NCI-H146 treated with DMSO at 0.1 percent for 48 hours (cell line): ENCODE measurements around the gene BPTF.
"Not testable (repeated sequence)": the region's sequence is repeated elsewhere in the genome, so short reads cannot be mapped to it uniquely, and the experiment has no call there.

Source experiments
- DNase-seq: peaks from one replicate; lab custom pipeline; 2025; ENCODE audit not compliant: unreplicated experiment; lab: John Stamatoyannopoulos, UW

Gene BPTF, protein sequence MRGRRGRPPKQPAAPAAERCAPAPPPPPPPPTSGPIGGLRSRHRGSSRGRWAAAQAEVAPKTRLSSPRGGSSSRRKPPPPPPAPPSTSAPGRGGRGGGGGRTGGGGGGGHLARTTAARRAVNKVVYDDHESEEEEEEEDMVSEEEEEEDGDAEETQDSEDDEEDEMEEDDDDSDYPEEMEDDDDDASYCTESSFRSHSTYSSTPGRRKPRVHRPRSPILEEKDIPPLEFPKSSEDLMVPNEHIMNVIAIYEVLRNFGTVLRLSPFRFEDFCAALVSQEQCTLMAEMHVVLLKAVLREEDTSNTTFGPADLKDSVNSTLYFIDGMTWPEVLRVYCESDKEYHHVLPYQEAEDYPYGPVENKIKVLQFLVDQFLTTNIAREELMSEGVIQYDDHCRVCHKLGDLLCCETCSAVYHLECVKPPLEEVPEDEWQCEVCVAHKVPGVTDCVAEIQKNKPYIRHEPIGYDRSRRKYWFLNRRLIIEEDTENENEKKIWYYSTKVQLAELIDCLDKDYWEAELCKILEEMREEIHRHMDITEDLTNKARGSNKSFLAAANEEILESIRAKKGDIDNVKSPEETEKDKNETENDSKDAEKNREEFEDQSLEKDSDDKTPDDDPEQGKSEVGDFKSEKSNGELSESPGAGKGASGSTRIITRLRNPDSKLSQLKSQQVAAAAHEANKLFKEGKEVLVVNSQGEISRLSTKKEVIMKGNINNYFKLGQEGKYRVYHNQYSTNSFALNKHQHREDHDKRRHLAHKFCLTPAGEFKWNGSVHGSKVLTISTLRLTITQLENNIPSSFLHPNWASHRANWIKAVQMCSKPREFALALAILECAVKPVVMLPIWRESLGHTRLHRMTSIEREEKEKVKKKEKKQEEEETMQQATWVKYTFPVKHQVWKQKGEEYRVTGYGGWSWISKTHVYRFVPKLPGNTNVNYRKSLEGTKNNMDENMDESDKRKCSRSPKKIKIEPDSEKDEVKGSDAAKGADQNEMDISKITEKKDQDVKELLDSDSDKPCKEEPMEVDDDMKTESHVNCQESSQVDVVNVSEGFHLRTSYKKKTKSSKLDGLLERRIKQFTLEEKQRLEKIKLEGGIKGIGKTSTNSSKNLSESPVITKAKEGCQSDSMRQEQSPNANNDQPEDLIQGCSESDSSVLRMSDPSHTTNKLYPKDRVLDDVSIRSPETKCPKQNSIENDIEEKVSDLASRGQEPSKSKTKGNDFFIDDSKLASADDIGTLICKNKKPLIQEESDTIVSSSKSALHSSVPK (N-terminal part only)

DNA sequence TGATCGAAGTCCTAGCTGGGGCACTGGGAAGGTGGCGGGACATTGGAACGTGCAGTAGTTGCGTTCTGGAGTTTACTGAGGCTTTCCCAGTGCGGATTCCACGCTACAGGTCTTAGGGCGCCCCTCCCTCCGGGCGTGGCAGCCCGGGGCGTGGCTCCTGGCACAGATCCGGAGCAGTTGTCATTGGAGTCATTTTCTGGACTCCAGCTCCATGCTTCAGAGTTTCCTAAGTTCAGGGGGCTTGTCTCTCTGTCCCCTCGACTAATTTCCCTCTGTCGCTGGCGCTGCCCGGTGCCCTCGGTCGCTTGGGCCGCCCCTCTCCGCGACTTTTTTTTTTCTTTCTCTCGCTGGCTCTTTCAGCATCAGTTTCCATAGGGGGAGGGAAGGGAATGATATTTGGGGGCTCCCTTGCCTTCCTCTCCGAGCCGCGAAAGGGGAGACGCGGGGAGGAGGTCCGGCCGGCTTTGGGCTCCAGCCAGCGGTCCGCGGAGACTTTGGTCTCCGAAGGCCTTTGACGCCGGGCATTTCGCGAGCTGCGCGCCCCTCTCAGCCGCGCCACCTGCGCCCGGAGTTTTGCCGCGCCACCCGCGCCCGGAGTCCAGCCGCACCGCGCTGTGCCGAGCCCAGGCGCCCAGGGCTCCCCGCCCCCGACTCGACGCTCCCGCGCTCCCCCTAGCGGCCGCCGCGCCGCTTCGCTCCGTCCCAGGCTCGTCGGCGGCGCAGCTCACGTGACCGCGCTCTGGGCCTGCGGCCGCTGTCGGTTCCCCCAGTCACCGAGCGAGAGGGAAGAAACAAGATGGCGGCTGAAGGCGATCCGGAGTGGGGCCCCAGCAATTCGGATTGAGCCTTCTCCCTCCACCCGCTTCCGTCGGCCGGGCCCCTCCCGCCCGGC, at the start of gene BPTF:
Gene BPTF (plus strand): TSS at position 769 of the 892 bp plus-strand sequence. CDS start 222 bp downstream, outside the sequence.
- DNase-seq, result peak; percentile 84

DNA sequence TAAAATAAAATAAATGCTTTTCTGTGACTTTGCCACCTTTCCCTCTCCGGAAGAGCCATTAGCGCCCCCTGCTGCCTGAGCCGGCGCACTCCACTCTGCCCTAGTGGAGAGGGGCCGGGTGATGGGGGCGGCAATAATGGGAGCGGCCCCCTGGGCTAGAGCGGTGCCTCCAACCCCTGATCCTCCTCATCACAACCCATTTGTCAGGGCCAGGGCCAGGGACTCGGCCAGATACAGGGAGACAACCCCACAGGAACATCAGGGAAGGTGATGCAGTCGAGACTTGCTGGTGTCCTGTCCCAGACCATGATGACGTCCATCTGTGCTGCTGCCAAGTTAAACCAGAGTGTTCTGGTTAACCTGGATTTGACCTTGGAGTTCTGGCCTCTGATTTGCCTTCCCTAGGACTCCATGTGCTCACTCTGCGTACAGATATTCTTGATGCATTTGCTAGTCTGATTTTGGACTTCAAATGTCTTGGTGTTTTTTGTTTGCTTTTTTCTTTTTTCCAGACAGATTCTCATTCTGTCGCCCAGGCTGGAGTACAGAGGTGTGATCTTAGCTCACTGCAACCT, 46.1 kb upstream of the BPTF start:
- peak; percentile 19 for DNase-seq

DNA sequence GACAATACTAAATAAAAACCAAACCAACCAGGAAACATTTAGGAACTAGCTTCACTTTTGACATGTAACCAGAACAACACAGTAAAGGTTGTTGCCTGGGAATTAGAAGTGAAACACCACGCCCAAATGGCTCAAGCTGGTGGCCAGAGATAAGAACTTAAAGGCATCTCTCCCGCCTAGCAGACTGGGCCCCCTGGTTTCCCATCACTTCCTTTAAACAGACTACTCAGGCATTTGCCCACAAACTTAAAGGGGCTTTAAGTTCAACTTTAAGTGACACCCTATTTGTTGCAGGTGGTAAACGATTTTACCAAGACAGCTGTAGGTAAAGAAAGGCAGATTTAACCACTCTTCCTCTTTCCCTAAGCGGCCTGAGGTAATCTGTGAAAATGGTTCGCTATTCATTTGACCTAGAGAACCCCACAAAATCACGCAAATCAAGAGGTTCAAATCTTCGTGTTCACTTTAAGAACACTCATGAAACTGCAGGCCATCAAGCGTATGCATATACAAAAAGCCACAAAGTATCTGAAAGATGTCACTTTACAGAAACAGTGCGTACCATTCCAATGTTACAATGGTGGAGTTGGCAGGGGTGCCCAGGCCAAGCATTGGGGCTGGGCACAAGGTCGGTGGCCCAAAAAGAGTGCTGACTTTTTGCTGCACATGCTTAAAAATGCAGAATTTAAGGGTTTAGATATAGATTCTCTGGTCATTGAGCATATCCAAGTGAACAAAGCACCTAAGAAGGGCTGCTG, 40.8 kb upstream of the BPTF start:
- no peak for DNase-seq

DNA sequence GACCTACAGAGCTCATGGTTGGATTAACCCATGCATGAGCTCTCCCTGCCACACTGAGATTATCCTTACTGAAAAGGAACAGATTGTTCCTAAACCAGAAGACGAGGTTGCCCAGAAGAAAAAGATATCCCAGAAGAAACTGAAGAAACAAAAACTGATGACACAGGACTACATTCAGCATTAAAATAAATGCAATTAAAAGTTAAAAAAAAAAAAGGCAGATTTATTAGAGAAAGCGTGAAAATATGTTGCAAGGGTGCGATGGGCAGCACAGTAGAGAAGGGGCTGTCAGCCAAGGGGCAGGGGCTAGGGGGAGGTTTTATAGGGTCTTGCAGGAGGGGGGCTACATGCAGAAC, 40.2 kb upstream of the BPTF start:
- no peak for DNase-seq

DNA sequence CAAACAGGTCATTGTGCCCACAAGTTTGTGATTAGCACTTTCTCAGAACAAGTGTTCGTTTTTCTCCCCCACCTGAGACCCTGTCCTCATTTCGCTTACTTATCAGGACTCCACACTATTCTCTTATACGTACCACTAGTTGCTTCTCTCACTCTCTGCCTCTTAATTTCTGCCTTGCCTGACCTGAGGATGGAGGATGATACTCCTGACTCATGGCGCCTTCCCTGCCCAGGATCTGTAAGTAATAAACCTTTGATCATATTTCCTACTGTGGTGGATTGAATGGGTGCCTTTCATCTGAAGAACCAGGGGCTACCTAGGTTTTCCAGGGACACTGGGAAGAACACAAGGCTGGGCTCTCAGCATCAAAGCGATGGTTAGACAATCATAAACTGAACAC, 39.8 kb upstream of the BPTF start:
- DNase-seq, result no peak

DNA sequence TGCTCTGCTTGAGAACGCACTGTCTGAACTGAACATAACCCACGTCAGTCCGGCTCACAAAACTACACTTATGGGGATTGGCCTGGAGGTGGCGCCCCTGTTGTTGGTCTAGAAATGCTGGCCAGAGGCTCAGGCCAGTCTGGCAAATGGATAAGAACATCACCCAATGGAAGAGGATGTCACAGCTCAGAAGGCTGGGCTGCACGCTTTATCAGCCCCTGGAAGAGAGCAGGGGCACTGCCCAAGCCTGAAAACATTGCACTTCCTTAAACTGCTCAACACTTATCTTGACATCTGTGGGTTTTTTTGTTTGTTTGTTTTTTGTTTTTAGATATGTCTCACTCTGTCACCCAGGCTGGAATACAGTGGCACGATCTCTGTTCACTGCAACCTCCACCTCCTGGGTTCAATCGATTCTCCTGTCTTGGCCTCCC, 24.8 kb upstream of the BPTF start:
- DNase-seq, result peak; percentile 70

DNA sequence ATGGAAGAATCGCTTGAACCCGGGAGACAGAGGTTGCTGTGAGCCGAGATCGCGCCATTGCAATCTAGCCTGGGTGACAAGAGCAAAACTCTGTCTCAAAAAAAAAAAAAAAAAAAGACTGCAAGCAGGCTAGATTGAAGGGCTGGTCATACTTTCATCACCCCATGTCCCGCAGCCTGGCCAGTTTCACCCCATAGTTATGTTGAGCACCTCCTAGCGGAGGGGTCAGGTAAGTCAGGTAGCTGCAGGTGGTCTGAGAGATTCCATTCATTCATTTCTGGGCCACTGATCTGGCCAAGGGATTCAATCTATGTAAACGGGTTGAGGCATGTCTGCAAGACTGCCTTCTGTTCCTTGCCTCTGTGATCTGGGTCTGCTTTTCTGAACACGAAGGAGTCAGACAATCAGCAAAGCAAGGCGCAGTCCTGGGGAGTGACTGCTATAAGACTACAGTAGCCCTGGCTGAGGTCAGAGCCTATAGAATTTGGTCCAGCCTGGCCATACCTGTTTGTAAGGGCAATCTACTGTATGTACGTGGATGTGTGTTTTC, 23.6 kb upstream of the BPTF start:
- no peak for DNase-seq

DNA sequence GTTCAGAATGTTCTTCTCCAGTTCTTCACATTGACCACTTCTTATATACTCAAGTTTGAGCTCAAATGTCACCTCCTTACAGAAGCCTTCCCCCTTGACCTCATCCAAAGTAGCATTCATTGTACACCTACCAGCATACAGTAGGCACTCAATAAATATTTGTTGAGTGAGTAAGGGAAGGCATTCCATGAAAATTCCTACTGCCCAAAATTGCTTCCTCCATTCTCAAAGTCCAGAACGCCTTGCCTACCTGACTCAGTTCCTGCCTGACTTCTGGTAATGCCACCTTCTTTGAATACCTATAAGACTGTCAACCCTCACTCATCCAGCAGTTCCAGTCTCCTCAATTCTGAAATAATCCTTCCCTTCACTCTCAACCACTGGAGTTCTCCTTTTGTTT, 14.8 kb upstream of the BPTF start:
- DNase-seq, result no peak

DNA sequence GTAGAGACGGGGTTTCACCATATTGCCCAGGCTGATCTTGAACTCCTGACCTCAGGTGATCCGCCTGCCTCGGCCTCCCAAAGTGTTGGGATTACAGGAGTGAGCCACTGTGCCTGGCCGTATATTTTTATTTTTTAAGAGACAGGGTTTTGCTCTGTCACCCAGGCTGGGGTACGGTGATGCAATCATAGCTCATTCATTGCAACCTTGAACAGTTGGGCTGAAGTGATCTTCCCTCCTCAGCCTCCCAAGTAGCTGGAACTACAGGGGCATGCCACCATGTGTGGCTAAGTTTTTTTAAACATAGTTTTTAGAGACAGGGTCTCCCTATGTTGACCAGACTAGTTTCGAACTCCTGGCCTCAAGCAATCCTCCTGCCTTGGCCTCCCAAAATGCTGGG, 12.9 kb upstream of the BPTF start:
- DNase-seq, result not testable (repeated sequence)

DNA sequence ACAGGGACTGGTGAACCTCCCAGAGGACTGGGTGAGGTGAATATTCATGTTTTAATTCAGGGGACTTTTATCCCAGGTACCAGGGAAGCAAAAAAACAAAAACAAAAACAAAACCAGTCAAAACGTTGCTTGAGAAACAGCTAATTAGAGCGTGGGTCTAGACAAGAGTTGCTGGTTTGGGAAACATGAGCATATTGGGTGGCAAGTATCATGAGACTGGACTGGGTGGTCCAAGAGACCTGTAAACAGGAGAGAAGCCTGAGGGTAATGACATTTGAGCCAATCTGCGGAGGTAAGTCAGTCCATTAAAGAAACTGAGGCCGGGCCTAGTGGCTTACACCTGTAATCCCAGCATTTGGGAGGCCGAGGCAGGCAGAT, 11.5 kb upstream of the BPTF start:
- DNase-seq, result no peak

DNA sequence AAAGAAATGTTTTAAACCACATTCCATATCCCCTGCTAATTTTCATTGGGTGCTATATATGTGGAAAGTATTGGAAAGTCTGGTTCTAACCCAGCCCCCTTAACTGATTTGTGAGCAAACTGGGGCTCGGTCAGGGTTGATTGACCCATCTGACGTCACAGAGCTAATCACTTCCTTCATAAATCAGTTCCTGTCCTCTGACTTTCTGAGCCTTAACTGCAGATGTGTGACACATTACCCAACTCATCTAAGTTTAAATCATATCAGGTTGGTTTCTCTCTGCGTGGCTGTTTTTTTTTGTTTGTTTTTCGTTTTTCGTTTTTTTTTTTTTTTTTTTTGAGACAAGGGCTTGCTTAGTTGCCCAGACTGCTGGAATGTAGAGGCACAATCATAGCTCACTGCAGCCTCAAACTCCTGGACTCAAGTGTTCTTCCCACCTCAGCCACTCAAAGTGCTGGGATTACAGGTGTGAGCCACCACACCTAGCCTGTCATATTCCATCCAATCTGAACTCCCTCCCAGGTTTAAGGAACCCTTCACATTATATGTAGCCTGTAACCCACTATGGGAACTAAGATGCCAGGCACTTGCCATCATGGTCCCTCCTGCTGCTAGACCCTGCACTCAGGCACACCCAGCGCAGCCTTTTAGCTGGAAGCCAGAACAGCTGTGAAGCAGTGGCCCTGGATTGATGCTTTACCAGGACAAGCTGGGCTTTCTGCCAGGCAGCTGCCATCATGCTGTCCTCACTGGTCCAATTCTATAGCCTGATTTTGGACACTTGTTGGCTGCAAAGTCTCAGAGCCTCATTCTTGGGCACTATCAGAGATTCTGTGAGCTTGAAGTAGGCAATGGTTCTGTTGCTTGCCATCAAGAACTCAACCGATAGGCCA, 6.9 kb upstream of the BPTF start:
- no peak for DNase-seq

DNA sequence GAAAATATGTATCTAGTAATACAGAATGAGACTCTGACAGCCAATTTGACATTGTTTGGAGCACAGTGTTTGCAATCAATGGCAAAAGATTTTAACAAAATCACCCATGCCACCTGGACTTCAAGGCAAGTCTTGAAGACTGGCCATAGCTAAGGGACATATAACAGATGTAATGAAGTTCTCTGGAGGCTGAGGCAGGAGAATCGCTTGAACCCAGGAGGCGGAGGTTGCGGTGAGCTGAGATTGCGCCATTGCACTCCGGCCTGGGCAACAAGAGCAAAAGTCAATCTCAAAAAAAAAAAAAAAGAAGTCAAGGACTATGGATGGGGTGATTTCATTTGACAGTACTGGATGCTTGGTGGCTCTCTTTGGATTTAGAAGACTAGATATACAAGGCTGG, 5.6 kb upstream of the BPTF start:
- DNase-seq, result no peak

DNA sequence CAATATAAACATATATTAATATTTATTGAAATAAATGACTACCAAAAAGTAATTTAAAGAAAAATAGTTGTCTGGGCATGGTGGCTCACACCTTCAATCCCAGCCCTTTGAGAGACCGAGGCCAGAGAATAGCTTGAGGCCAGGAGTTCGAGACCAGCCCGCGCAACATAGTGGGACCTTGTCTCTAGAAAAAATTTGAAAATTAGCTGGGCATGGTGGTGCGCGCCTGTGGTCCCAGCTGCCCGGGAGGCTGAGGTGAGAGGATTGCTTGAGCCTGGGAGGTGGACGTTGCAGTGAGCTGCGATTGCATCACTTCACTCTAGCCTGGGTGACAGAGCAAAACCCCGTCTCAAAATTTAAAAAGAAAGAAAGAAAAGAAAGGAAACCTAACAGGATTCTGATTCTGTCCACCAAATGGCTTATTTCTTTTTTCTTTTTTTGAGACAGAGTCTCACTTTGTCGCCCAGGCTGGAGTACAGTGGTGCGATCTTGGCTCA, 3.4 kb upstream of the BPTF start:
- DNase-seq, result no peak

DNA sequence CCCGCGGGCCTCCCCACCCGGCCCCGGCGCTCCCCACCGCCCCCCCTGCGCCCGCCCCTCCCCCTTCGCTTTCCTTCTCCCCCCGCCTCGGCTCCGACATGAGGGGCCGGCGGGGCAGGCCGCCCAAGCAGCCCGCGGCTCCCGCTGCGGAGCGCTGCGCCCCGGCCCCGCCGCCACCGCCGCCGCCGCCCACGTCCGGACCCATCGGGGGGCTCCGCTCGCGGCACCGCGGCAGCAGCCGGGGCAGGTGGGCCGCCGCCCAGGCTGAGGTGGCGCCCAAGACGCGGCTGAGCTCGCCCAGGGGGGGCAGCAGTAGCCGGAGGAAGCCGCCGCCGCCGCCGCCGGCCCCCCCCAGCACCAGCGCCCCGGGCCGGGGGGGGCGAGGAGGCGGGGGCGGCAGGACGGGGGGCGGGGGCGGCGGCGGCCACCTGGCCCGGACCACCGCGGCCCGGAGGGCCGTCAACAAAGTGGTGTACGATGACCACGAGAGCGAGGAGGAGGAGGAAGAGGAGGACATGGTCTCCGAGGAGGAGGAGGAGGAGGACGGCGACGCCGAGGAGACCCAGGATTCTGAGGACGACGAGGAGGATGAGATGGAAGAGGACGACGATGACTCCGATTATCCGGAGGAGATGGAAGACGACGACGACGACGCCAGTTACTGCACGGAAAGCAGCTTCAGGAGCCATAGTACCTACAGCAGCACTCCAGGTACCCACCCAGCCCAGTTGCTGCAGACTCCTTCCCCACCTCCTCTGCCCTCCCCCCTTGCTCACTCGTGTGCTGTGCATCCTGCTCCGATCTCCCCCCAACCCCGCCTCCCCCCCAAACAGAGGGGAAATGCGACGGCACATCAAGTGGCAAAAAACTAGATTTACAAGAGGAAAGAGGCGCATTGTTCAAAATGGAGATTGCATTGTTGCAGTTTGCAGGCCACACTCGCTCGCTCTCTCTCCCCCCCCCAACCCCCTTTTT, 611 bp downstream of the BPTF start:
- peak; percentile 2 for DNase-seq

DNA sequence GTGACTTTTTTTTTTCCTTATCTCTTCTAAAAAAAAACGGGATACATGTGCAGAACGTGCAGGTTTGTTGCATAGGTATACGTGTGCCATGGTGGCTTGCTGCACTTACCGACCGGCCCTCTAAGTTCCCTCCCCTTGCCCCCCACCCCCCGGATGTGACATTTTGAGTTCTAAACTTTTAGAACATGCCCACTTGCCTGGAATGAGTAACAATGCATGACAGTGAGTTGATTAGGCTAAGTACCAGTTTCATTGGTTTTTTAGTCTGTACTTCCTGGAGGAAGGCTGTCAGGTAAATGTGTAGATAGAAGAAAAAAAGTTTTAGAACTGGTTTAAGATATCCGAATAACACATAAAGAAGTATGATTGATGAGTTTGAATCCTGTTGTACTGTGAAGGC, 4.0 kb downstream of the BPTF start:
- DNase-seq, result no peak

DNA sequence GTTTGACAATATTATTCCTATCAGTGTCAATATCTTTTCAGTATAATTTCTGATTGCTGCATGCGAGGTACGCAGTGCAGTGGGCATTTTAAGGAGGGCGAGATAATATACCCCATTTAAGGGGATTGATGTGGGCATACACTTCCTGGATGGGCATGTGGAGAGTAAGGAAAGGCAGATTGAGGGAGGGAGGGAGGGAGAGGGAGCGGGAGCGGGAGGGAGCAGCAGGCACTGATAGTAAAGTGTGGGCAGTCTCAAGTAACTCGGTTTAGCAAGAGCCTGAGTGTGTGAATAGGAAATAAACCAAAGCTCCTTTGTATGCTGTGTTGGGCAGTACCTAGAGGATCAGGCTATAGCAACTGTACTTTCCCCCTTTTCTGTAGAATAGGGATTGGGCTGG, 5.1 kb downstream of the BPTF start:
- DNase-seq, result no peak

DNA sequence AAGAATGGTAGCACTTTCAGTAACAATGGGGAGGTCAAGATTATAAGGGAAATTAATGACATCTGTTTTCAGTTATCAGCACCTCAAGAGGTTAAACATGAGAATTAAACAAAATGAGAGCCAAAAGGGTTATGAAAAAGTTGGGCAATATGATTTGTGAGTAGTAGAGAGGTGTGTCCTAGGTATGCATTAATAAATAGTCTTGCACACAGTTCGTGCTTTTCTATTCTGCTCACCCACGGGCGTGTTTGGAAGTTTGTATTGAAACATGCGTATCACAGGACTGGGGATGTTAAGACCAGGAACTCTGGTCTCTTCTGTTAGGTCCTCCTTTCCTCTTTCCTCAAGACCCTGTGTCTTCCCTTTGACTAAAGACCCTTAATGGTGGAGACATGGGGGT, 6.0 kb downstream of the BPTF start:
- no peak for DNase-seq
